ENCODE data around the gene UST.
"Not testable (repeated sequence)": the region's sequence is repeated elsewhere in the genome, so short reads cannot be mapped to it uniquely, and the experiment has no call there.

Gene UST

DNA sequence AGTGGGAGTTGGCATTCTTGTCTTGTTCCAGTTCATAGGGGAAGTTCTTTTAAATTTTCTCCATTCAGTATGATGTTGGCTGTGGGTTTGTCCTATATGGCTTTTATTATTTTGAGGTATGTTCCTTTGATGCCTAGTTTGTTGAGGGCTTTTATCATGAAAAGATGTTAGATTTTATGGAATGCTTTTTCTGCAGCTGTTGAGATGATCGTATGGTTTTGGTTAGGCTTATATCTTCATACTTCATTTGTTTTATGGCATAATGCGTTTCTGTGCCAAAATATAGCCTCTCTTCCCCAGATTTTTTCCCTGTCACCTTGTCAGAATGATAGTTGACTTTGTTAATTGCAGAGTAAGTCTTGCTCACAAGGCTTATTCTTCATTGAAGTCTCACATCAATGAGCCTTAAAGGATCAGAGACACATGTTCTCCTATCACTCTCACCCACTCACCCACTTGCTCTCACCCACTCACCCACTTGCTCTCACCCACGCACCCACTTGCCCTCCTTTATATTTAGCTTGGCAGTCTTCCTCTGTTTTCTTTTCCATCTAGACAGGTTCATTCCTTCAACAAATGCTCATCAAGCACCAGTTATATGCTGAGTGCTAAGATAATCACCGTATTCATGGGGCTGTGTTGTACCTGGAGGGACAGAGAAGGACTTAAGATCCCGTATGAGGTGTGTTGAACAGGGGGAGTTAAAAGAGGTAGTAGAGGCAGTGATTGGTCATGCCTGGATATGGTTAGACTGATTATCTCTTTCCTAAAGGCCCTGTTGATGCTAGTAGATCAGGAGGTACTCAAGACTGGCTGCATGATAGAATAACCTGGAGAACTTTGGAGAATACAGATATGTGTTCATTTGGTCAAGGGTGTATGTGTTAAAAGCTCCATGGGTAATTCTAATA, 19.3 kb downstream of the UST start:
- no peak for DNase-seq (ENCODE audit: low spot score)

GRCh38 chr6:148768646-148769270, 21.9 kb downstream of the UST start:
- DNase-seq (ENCODE audit: low spot score): no peak

DNA sequence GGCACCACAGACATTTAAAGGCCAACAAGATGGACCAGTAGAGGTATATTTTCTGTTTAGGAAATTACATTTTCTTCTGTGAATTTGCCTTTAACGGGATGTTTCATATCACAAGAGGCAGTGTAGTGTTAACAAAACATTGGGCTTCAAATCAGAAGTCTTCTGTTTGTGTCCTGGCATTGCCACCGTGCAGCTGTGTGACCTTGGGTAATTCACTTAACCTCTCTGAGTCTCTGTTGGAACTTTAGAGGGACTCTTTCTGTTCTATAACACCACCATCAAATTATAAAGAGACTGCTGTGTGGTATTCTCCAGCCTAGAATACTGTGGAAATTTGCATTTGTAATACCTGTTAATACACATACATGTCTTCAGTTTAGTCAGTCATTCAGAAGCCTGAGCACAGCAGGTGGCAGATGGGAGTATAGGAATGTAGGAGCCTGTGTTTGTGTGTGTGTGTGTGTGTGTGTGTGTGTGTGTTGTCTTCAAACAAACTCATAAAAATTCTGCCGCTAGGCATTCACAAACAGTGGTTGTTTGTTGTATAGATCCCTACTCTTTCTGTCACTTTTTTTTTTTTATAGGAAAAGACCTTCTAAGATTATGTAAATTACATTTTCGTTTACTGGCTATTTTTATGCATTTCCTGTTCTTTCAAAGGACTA, 22.6 kb downstream of the UST start:
- no peak for DNase-seq (ENCODE audit: low spot score)

- no peak for DNase-seq (ENCODE audit: low spot score)
These were observed 23.8 kb downstream of the UST start for GRCh38 chr6:148770408-148771211.

DNA sequence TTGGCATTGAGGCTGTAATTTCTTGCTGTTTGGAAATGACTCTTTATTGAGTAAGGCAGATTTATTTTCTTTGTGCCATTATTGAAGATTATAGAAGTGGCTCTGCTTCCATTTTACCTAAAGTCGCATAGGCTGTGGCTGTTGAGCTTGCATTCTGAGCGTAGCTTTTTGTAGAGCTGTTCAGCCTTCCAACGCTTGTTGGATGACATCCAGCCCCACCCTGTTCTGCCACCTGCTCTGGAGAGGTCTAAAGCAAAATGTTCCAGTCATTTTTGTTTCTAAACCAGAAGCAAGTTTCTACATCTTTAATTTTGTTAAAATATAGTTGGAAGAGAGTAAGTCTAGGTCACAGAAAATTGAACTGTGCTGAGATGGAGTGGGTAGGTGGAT, 24.4 kb downstream of the UST start:
- DNase-seq (ENCODE audit: low spot score): no peak

DNA sequence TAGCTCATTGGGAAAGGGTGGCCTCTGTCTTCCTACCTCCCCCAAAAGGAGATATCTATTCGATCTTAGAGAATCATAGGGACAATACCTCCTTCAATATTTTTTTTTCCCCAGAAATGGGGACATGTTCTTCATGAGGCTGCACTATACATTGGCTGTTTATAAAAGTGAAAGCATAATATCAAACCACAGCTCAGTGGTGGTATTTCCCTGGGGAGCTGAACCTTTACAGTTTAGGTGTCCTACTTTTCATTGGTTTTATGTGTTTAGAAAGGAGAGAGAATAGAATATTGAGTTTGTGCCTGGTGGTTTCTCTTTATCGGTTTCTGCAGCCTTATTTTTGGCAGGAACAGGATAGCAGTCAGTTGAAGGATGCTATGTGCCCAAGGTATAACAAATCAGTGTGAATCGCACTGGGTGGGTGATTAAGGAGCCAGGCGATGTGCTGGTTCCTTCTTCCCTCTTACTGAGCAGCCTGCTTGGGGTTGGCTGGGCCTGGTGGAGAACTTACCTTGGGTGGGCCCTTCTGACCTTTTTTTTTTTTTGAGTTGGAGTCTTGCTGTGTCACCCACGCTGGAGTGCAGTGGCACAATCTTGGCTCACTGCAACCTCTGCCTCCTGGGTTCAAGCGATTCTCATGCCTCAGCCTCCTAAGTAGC, 25.2 kb downstream of the UST start:
- DNase-seq (ENCODE audit: low spot score): no peak

GRCh38 chr6:148775161-148775560, 28.3 kb downstream of the UST start:
- no peak for DNase-seq (ENCODE audit: low spot score)

- DNase-seq (ENCODE audit: low spot score): no peak
These were observed 29.8 kb downstream of the UST start for GRCh38 chr6:148776321-148777308.

- DNase-seq (ENCODE audit: low spot score): no peak
These were observed 32.3 kb downstream of the UST start for GRCh38 chr6:148779142-148779562.

GRCh38 chr6:148780423-148780822, 33.6 kb downstream of the UST start:
- DNase-seq (ENCODE audit: low spot score): not testable (repeated sequence)

DNA sequence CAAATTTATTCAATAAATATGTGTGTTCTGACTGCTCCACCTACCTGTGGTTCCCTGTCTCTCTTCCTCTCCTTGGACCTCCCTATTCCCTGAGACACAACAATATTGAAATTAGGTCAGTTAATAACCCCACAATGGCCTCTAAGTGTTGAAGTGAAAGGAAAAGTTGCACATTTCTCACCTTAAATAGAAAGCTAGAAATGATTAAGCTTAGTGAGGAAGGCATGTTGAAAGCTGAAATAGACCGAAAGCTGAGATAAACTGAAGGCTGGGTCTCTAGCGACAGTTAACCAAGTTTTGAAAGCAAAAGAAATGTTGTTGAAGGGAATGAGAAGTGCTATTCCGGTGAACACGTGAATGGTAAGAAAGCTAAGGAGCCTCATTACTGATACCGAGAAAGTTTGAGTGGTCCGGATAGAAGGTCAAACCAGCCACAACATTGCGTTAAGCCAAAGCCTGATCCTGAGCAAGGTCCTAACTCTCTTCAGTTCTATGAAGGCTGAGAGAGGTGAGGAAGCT, 34.1 kb downstream of the UST start:
- no peak for DNase-seq (ENCODE audit: low spot score)

DNA sequence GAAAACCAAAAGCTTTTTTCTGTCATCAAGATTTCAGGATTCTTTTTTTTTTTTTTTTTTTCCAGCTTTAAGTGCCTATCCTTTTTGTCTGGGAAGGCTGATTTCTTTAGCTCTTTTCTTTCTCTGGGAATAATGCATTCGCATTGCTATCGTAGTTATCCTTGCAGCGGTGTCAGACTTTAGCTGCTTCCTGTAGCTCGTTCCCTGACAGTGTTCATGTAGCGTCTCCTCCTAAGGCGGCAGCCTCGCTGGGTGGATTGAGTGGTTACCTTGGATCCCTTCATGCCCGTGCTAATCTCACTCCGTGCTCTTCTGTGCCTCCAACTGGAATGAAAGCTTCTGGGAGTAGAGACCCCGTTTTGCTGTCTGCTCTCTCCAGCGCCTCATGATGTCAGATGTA, 43.1 kb downstream of the UST start:
- DNase-seq (ENCODE audit: low spot score): no peak

DNA sequence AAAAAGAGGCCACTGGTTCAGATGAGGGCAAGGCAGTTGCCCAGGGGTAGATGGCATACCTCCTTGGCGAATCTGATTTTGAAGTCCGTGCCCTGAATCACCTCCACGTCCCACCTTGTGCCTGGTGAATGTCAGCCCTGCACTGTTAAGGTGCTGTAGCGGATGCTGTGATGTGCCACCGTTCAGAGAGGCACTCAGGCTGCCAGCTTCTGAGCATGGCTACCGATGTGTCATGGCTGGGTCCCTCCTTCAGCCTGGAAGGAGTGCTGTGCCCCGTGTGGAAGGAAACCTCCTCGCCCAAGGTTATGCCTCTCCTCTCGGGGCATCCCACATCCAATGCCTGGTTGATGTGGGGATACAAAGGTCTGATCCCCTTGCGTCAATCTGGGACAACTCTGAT, 43.6 kb downstream of the UST start:
- no peak for DNase-seq (ENCODE audit: low spot score)

- no peak for DNase-seq (ENCODE audit: low spot score)
These were observed 44.0 kb downstream of the UST start for GRCh38 chr6:148790817-148791216.

GRCh38 chr6:148791372-148791771, 44.5 kb downstream of the UST start:
- no peak for DNase-seq (ENCODE audit: low spot score)

DNA sequence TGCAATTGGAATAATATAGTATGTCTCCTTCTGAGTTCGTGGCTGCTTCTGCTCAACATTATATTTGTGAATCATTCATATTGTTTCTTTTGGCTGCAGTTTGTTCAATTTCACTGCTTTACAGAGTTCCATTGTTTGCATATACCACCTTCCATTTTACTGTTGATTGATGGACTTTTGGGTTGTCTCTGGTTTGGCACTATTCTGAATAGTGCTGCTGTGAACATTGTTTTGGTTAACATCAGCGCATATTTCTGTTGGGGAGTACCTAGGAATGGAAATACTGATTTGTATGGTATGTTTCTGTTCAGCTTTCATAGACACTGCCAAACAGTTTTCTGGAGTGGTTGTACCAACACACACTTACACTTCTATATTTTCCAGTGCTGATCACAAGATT, 46.9 kb downstream of the UST start:
- DNase-seq (ENCODE audit: low spot score): no peak

- no peak for DNase-seq (ENCODE audit: low spot score)
These were observed 48.0 kb downstream of the UST start for GRCh38 chr6:148794797-148795196.

- DNase-seq (ENCODE audit: low spot score): no peak
These were observed 48.7 kb downstream of the UST start for GRCh38 chr6:148795563-148795962.

- DNase-seq (ENCODE audit: low spot score): no peak
These were observed 52.8 kb downstream of the UST start for GRCh38 chr6:148799647-148800046.

DNA sequence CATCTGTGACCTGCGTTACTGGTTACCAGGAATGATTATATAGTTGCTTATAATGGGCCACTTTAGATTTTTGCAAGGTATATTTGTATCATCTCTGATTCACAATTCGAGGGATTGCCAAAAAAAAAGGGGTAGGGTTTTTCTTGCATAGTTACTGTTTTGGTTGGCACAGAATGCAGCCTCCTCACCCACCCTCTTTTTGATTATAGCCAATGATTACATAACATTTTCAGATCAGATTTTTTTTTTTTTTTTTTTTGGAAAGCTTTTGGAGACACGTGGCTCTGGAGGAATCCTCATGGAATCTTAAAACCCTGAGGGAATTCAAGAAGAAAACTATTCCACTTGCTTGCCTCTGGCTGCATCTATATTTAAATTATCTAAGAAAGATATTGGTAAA, 53.7 kb downstream of the UST start:
- DNase-seq (ENCODE audit: low spot score): no peak

All from germinal center (tissue), 1 donor.